Activated CD4-positive, alpha-beta T cell treated with anti-CD3 and anti-CD28 coated beads for 24 hours (primary cell): ENCODE data around the gene CDKN1C.

Experiments used
- DNase-seq, 2 donors: peaks; one replicate each; pipeline ENCODE4 v3.0.0-alpha.2; 2020; ENCODE audit warnings: low read depth in 2 of 2

The CDKN1C gene

GRCh38 chr11:2923446-2924375 is 38.1 kb upstream of the CDKN1C start:
- DNase-seq: no peak

GRCh38 chr11:2922655-2923054 is 37.1 kb upstream of the CDKN1C start:
- no peak for DNase-seq

DNA sequence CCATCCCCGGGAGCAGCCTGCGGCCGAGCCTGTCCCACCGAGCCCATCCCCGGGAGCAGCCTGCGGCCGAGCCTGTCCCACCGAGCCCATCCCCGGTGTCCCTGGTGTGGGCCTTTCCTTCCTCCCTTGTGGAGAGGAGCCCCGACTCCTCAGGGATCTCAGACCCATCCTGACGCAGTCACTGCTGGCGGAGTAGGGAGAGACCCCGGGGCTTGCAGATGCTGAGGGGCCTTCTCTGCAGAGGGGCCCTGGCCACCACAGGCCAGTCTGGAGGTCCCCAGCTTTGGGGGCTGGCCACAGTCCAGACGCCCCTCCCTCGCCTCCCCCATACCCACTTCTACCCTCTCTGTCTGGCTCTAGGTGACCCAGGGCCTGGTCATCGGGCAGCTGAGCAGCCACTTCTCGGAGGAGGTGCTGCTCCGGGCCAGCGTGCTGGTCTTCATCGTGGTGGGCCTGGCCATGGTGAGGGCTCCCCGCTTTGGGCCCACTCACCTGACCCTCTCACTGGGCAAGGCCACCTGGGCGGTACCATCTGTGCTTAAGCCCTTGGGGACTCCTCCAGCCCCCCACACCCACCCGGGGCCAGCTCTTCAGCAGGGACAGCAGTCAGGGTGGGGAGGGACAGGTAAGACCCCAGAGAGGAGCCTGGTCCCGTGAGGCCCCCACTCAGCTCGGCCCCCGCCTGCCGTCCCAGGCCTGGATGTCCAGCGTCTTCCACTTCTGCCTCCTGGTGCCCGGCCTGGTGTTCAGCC is 36.3 kb upstream of the CDKN1C start:
- DNase-seq: no peak

DNA sequence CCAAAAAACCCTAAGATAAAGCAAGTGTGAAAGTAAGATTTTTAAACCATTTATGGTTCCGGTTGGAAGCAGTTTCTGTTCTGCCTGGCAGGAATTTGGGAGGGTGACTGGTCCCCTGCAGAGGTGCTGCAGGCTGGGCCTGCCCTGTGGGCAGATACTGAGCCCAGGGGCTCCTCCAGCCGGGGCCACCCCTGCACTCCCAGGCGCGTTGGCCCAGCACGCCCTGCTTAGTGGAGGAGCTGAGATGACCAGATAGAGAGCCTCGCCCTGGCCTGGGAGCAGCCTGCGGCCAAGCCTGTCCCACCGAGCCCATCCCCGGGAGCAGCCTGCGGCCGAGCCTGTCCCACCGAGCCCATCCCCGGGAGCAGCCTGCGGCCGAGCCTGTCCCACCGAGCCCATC is 35.7 kb upstream of the CDKN1C start:
- no peak for DNase-seq

DNA sequence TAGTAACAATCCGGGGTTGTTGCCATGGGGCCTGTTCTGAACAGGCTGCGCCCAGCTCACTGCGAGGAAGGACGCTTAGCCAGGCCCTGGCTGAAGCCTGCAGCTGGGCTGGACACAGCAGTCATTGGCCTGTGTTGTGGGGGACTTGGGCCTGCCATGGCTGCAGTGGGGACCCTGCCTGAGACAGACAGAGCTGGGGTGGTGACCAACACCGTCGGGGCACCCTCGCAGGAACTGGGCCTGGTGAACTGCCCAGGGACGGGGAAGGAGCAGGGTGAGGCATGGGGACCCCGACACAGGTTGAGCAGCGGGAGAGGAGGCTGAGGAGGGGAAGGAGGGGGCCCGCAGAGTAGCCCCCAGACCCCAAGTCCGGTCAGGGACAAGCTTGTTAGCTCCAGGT is 34.8 kb upstream of the CDKN1C start:
- no peak for DNase-seq

DNA sequence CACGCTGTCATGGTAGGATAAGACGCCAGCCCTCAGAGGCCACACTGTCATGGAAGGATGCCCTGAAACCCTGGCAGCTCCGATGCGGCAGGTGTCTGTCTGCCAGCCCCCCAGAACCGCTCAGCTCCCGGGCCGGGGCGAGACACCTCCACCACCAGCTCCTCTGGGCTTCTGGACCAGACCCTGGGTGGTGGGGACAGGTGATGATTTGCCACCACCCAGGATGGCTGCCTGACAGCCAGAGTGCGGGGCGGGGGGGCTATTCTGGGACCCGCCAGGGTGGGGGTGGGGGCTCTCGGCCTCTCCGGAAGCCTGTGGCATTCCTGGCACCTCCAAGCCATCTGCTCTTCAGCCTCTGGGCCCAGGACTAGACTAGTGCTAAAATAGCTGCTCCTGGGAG is 34.3 kb upstream of the CDKN1C start:
- no peak for DNase-seq

DNA sequence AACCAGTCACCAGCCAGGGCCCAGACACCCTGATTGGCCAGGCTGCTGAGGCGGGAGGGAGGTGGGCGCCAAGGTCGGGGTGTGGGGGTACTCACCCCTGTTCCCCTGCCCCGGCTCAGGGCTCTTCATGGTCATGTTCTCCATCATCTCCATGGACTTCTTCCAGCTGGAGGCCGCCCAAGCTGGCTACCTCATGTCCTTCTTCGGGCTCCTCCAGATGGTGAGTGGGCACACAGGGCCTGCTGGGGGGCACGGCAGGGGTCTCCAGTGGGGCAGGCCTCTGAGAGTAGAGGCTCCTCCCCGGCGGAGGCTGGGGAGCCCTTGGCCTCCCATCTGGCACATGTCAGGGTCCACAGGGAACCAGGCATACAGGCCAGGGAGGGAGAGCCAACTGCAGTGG is 33.6 kb upstream of the CDKN1C start:
- no peak for DNase-seq

- DNase-seq: no peak
These were observed 32.4 kb upstream of the CDKN1C start for GRCh38 chr11:2917842-2918490.

- DNase-seq: no peak
These were observed 31.5 kb upstream of the CDKN1C start for GRCh38 chr11:2916892-2917645.

DNA sequence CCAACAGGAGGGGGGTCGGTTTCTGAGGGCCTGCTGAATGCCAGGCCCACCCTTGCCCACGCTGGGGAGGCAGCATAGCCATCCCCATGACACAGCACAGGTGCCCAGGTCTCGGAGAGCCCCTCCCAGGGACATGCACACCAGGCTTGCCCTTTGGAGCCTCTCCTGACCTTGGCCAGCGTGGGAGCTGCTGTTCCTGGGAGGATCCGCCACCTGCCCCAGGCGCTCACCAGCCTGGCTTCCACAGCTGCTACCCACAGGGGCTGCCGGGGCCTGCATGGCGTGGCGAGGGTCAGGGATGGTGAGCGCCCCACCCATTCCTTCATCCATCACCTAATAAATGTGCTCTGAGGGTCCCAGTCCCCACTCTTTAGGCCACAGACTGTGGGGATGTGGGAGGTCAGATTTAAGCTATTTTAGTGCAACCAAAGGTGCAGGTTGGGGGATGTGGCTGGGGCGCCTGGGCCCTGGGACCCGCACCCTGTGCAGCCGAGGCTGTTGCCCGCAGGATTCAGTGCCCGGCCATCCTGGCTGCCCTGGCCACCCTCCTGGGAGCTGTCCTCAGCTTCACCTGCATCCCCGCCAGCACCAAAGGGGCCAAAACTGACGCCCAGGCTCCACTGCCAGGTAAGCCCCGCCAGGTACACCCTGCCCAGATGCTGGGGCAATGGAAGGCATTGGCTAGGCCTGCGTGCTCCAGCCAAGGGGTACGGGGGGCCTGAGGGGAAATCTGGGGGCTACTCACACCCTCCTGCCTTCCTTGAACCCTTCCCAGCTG is 30.7 kb upstream of the CDKN1C start:
- no peak for DNase-seq

DNA sequence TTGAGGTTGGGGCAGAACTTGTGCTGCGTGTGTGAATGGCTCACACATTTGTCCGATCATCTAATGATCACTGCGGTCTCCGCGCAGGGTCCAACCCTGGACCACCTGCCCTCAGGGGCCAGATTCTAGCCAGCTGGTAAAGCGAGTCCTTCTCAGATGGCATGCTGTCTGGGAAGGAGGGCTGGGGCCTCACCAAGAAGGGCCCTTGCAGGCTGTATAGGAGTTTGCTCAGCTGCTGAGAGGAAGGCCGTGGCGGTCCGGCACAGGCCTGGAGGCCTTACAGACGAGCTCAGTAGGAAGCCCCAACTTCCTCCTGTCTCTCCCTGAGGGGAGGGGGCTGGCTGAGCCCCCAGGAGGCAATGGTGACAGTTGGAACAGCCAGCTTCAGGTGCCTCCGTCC is 29.9 kb upstream of the CDKN1C start:
- no peak for DNase-seq

GRCh38 chr11:2914455-2915195 is 29.1 kb upstream of the CDKN1C start:
- no peak for DNase-seq

DNA sequence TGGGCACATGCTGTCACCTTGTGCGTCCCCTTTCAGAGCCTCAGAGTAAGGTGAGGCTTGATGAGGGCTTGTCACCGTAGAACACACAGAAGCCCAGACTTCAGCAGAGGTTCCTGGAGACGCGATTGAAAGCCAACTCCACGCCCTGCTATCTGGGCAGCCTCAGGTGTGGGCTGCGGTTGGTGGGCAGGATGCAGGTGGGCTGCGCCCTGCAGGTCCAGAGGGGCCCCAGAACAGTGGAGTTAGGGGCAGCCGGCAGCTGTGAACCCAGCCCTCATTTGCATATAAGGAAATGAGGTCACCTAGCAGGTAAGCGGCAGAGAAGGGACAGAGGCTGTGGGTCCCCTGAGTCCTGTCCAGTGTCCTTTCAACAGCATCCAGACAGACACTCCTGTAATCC is 28.2 kb upstream of the CDKN1C start:
- no peak for DNase-seq

DNA sequence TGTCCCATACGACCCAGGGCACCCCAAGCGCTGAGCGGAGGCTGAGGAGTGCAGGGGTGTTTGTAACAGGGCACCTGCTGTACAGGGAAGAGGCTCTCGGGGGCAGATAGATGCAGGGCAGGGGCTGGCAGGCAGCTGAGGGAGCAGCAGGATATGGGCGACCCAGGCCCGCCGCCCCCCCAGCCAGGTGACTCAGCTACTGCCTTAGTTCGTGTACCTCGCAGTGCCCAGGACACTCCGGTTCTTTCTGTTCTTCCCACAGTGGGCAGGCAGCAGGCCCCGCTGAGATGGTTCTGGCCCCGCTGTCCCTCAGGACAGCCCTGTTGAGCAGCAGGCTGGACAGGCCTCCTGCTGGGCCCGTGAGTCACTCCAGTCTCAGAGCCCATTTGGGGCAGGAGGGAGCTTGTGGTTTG is 27.4 kb upstream of the CDKN1C start:
- no peak for DNase-seq

DNA sequence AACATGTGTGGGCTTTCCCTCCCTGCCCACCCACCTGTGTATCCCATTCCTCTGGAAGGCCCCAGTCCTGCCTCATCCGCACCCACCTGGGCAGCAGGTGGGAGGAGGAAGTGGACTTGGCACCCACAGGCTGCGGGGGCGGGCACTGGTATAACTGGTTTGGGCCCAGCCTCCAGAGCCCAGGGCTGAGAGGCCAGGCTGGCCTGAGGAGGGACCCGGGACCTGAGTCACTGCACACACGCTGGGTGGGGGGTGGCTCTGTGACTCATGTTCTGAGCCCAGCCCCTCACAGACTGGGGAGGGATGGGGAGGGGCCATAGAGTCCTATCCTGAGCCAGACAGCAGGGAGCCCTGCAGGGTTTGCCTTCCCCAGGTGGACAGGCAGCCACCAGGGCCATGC is 26.9 kb upstream of the CDKN1C start:
- no peak for DNase-seq

DNA sequence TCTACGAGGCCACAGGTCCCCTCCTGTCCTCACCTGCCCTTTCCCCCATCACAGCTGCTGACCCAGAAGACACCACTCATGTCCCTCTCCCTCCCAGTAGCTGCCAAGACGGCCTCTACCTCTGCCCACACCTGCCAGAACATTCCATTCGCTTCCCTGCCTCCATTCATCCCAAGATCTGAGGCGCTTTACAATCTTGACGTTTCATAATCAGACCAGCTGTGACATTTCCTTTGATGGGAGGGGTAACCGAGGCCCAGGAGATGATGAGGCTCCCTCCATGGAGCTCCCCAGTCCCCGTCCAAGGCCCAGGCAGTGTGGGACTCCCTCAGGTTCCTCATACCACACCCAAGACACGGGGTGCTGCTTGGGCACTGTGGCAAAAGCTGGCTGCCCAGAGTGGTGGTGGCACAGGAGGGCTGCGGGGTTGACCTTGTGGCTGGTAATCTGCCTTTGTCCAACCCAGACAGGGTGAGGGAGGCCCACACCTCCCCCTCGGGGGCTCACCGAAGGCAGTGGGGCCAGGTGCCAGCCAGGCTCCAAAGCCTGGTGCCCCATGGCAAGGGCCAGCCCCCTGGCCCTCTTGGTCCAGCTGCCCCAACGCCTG is 26.3 kb upstream of the CDKN1C start:
- DNase-seq: no peak

DNA sequence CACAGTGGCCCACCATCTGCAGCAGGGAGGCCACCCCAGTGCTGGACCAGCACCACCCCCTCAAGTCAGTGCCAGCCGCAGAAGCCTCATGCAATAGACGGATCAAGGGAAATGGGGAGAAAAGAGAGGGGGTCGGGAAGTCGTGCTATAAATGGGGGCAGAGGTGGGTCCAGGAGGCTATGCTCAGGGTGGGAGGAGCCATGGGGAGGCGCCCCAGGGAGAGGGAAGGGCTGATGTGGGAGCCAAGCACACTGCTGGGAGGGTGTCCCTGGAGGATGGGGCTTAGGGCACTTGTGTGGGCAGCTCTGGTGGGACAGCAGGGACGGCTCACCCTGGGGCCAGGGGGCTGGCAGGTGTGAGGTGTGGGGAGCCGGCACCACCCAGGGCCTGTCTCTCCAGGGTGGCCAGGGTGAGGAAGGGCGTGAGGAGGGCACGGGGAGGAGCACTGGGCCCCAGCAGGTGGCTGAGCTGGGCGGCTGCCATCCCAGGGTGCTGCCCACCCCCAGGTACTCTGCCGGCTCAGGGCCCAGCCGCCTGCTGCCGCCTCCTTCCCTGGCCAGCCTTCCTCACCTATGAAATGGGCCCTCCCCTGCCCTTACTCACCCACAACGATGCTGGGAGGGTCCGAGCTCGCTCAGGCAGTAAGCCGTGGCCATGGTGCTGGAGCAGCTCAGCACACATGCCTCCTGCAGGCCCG is 25.7 kb upstream of the CDKN1C start:
- no peak for DNase-seq

- DNase-seq: no peak
These were observed 24.9 kb upstream of the CDKN1C start for GRCh38 chr11:2910401-2910955.
